A204.1 (cell line): Measurements from ENCODE around the gene RPL26.

Experiments
- FAIRE-seq: peaks from 2 replicates; lab custom pipeline; 2012; peaks lifted over from hg19 to GRCh38; lab: Jason Lieb, UNC

RPL26 gene

DNA sequence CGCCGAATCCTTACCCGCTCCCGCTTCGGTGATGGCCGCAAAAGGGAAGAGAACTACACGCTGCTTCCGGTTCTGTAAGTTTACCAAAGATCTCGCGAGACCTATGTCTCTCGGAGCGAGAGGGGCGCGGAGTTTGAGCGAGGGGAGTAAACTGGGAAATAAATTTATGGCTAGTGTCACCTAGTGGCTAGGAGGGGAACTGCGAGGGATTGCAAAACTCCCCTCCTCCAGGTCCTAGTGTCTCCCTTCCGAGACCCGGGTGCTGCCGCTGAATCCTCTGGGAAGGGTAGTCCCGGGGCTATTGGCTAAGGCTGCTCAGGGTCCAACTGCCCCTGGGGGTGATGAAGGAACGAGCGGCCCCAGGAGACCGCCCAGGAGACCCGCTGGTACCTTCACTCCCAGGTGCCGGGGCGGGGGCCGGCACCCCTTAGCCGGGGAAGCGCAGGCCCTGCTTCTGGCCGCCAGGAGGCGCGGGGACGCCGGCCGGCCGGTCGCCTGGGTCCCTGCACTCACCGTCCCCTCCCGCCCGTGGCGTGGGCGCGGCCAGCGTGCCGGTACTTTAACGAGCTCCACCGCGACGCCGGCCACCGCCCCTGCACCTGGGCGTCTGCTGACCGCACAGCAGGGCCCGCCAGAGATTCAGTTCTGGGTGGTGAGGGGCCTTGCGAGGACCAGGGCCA, at the start of gene RPL26:
TSS of gene RPL26 (minus strand) at position 51 of the 680 bp plus-strand sequence. CDS start 883 bp downstream, outside the sequence.
- FAIRE-seq = peak; percentile 93

DNA sequence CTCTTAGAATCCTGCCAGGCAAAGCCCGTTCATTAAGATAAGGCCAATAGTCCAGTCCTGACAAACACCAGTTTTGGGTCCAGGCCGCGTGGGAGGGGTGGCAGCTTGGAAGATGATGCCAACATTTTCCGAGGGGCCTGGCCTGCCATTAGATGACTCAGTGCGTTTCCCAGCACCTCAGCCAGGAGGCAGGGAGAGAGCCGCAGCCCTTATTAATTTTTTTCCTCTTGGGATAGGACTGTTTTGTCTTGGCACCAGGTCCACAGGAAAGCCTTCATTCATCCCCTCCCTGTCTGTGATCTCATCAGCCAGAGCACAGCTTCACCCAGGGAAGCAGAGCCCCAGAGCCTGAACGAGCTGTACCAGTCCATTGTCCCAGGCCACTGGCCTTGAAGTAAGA, 48.0 kb upstream of the RPL26 start:
- FAIRE-seq = no peak

DNA sequence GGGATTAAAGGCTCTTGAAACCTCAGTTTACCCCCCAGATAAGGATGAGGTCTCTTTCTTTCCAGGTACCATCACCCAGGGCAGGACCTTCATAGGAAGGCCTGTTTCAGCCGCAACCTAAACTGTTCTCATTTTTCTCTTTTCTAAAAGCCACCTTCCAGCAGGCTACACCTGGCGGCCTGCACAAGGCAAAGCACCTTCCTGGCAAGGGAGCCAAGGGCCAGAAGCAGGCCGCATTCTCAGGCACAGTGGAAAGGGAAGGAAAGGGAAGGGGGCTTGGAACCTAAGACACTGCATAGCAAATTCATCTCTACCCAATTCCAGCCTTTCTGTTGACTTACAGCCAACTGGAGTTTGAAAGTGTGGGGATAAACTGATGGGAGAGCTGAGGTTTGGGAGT, 43.8 kb upstream of the RPL26 start:
- FAIRE-seq = no peak

DNA sequence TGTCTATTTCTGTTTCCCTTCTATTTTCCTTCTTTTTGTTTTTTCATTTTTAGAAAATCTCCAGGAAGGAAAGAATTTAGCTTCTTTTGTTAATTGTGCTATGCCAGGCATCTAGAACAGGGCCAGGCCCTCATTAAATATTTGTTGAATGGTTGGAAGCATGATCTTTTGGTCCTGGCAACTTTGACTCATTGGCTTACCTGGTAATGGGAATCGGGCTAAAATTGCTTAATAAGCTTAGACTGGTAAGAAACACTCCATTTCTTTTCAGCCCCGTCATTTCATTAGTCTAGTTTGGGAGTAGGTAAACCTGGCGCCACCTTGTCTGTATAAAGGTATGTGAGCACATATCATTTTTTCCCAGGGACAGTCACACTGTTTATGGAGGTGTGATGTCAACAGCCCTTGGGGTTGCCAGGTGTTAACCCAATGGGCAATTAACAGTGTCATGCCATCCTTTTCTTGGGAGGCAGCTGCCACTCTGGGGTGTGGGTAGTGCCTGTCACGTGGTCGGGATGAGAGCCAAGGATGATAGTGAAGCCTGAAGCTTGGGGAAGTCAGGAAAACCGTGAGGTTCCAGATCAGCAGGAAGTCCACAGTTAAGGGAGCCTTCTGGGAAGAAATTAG, 43.2 kb upstream of the RPL26 start:
- no peak for FAIRE-seq

DNA sequence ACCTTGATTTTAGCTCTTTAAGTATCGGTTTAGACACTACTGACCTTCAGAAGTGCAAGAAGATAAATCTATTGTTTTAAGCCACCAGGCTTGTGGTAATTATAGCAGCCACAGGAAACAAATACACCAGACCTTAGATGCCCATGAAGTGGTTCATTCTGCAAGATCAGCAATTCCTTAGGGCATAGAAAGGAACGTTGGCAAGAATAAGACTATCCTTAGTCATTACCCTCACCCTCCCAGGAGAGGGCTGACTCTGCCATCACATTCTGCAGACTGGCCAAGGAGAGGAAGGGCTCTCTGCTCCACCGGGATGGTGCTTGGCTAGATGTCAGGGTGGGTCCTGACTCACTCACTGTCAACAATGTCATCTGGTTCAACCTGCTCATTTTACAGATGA, 38.6 kb upstream of the RPL26 start:
- FAIRE-seq = no peak

DNA sequence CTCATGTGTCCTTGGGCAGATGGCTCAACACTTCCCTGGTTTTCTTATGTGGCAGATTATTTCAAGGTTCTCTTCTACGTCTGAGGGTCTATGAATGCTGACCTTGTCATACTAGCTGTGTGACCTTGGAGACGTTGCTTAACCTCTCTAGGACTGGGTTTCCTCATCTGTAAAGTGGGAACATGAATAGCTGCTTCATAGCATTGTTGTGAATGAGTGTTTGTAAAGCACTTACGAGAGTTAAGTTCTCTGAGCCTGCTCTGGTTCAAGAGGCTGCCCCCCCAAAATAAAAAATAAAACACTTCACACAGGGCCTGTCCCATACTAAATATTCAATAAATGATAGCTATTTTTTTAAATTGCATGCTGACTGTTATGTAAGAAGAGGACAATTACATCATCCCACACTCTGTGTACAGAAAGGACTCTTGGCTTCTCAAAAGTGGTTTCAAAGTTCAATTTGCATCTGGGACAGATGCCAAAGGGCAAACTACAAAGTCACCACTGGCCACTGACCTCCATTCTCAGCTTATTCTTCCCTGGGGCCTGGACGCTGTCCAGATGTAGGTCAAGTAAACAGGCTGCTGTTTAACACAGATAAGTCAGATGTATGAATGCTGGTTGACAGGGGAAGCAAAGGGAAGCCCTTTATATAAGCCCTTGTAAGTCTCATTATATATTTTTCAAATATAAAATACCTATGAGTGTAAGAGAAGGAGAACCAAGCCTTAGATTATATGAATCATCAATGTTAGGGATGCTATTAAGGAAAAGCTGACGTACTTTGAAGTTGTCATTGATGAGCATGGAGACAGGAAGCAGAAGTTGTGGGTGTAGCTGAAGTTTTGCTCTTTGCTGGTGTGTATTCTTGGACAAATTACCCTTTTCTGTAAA, 37.3 kb upstream of the RPL26 start:
- FAIRE-seq = no peak

DNA sequence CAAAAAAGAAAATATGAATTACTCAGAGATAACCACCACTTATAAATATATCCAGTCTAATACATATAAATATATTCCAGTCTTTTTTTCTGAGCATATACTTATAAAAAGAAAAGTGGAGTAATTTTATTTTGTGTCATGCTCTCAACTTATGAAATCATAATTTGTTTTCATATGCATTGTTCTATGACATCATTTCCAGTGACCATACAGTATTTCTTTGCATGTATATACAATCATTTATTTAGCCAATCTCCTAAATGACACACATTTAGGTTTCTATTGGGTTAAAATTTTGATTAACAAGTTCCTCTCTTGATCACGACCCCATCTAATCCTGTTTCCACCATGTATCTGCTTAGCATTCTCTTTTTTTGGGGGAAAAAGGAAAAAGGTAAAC, 36.3 kb upstream of the RPL26 start:
- FAIRE-seq = peak; percentile 9

DNA sequence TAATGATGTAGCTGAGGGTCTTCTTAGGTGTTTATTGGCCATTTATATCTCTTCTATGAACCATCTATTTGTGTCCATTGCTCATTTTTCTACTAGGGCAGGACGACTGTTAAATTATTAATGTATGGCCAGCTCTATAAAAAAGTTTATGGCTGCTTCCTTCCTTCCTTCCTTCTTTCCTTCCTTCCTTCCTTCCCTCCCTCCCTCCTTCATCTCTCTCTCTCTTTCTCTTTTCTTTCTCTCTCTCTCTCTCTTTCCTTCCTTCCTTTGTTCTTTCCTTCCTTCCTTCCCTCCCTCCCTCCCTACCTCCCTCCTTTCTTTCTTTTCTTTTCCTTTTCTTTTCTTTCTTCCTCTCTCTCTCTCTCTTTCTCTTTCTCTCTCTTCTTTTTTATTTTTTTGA, 35.5 kb upstream of the RPL26 start:
- FAIRE-seq = no peak

DNA sequence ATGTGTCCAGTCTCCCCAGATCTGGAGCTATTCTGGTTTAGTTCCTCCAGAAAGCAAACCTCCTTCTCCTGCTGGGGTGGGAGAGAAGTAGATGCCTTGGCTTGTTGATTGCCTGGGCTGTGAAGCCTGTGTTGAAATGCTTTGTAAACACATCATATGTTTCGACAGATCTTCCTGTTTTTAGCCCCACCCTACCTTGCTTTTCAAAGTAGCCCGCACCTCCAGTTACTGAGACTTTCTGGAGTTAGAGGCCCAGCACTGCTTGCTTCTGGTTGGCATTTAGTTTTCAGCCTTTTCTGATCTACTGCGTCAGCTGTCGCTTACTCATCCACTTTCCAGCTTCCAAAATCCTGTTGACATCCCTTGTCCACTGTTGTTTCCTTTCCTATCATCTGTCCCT, 34.8 kb upstream of the RPL26 start:
- no peak for FAIRE-seq

DNA sequence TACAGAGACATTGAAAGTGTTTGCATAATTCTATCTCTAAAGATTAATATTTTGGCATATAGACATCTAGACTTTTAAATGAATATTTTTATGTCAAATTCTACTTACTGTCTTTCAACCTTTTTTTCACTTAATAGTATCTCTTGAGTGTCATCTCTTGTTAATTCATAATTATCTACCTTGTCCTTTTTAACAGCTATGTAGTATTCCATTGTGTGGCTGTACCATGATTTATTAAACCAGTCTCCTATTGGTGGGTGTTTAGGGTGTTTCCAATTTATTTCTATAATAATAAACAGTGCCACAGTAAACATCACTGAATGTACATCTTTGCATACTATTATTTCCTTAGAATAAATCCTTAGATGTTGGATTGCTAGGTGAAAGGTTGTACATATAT, 30.9 kb upstream of the RPL26 start:
- no peak for FAIRE-seq

DNA sequence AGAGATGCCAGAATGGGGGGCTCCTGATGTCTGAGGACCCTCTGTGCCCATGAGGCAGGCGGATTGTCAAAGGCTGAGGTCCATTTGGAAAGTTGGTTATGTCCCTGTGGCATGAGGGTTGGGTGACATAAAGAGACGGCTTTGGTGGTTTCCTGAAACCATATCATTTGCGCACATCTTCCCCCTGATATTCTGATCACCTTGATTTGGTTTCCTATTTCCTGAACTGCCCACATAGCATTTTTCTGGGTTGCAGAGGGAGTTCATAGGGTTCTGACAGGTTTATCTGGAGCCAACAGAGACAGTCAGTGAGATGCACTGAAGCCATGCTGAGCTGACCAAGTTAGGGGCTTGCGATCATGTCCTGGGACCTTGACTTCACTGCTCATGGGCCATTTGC, 30.3 kb upstream of the RPL26 start:
- no peak for FAIRE-seq

DNA sequence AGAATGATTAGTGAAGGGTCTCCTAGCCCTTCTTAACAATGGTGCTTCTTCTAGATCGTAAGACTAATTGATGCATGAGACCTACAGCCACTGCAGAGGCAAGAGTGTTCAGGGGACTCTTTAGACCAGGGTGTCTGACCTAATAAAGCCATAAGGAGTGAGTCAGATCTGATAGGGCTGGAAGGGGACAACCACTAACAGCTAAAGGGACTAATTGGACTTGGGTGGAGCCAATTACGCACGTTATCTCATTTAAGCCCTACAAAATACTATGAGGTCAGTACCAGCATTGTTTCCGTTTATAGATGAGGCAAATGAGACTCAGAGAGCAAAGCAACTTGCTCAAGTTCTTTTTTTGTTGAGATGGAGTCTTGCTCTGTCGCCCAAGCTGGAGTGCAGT, 29.1 kb upstream of the RPL26 start:
- FAIRE-seq = no peak

DNA sequence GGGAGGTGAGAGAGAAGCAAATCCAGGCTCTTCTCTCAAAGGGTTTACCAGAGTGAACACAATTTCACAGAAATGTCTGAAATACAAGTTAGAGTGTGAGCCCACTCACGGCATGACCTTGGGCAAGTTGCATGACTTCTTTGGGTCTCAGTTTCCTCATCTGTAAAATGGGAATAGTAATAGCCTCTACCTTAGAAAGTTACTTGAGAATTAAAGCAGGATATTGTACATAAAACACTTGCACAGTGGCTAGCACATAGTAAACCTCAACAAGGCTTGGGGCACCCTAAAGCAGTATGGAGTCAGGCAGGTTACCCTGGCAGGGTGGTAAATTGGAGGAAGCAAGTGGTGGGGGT, 27.9 kb upstream of the RPL26 start:
- no peak for FAIRE-seq

DNA sequence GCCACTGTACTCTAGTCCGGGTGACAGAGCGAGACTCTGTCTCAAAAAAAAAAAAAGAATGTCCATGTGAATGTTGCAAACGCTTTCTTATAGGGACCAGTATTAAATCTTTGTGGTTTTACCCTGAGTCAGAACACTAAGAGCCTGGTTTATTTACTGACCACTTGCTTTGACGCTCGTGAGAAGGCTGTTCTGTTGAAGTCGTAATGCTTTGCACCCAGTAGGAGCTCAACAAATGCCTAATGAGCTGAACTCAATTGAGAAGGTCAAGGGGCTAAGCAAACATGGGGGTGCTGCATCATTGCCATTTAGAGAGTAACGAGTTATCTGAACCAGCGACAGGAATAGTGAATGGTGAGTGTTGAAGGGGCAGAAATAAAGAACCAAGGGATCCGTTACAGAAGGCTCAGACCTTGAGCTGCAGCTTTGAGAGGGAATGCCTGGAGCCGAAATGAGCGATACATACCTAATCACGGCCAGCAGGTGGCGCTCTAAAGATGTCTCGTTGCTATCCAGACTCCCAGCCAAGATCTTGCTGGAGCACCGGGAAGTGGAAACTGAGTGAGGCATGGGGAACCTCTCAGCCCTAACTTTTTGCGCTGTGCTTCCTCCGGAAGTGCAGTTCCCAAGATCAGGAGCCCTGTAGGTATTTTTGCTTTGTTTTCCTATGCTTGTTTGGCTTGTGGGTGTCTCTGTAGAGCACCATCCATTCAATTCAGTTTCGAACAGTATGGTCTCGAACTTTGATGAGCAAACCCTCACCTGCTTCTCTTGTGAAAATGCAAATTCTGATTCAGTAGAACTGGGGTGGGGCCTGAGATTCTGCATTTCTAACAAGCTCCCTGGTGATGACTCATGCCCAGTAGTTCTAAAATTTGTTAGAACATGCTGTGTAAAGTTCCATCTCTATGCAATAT, 27.2 kb upstream of the RPL26 start:
- FAIRE-seq = peak; percentile 92

DNA sequence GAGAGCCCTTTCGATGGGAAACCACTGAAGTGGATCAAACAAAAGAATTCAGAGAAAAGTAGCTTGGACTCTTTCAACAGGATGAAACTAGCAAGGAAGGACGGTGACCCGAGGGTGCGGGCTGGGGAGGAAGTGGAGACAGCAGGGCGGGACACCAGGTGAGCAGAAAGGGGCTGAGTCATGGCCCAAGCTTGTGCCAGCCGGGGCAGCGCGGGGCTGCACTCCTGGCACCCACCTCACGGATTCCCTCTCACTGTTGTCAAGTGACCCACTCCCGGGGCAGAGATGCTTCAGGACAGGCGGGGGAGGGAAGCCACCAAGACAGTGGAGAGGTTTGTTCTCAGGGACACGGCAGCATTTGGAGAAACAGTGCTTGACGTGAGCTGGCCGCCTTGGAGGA, 25.4 kb upstream of the RPL26 start:
- no peak for FAIRE-seq

DNA sequence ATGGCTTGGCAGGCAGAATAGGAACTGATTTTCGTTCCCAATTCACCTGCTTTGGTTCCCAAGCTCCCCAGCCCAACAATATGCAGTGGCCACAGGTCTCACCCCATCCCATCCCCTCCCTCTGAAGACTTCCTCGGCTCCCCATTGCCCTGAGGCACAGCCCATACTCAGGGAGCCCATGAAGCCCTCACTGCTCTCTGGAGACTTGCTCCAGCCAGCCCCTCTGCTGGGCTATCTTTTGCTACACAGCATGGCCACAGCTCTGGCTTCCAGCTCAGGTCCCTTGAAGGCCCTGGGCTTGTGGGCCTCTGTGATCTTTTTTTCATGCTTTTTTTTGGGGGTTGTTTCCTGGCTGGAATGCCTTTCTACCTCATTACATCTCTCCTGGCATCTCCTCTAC, 23.2 kb upstream of the RPL26 start:
- no peak for FAIRE-seq

DNA sequence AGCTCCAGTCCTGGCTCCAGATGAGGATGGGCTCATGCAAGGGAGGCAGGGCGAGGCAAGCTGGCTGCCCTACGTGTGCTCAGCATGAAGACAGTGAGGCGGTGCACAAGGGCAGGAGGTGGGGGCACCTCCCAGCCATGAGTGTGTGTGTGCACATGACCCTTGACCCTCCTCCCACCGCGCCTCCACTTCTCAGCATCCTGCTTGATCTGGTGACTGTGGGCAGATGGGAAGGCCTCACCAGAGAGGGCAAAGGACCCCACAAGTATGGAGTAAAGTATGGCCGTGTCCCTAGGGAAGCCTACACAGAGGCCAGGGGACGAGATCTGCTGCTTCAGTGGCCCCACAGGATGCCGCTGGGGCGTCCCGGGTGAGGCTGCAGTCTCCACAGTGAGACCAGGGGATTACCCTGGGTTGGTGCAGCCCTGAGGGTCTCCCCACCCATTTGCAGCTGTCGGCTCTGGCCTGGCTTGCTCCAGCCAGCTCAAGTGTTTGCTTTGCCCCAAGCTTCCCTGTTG, 22.6 kb upstream of the RPL26 start:
- FAIRE-seq = no peak

DNA sequence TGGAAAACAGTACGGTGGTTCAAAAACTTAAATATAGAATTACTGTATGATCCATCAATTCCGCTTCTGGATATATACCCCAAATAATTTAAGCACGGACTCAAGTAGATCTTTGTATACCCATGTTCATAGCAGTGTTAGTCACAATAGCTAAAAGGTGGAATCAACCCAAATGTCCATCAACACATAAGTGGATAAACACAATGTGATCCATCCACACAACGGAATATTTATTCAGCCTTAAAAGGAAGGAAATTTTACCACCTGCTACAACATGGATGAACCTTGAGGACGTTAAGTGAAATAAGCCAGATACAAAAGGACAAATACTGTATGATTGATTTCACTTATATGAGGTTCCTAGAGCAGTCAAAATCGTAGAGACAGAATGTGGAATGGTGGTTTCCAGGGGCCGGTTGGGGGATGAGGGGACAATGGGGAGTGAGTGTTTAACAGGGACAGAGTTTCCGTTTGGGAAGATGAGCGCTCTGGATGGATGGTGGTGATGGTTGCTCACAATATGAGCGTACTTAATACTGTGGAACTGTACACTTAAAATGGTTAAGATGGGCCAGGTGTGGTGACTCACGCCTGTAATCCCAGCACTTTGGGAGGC, 20.0 kb upstream of the RPL26 start:
- no peak for FAIRE-seq

DNA sequence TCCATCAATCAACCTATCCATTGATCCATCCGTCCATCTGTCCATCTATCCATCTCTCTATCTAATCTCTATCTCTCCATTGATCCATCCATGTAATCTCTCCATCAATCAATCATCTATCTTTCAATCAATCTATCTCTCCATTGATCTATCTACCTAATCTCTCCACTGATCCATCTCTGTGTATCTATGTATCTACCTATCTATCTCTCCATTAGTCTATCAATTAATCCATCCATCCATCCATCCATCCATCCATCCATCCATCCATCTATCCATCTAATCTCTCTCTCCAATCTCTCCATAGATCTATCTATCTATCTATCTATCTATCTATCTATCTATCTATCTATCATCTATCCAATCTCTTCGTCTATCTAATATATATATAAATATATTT, 18.1 kb upstream of the RPL26 start:
- no peak for FAIRE-seq

DNA sequence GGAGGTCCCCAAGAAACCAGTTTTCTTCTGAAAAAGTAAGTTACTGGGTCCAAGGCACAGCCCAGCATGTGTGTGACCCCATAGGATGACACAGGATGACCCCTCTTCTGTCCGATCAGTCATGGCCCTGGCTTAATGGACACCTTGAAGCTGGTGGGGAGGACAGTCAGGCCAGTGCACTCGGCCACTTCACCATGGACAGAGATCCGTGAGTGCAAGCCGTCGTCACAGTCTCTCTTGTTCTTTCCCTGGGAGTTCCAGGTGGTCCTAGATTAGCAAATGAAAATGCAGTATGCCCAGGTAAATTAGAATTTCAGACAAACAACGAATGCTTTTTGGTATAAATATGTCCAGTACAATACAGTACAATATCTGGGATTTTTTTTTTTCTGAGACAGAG, 16.0 kb upstream of the RPL26 start:
- FAIRE-seq = no peak

DNA sequence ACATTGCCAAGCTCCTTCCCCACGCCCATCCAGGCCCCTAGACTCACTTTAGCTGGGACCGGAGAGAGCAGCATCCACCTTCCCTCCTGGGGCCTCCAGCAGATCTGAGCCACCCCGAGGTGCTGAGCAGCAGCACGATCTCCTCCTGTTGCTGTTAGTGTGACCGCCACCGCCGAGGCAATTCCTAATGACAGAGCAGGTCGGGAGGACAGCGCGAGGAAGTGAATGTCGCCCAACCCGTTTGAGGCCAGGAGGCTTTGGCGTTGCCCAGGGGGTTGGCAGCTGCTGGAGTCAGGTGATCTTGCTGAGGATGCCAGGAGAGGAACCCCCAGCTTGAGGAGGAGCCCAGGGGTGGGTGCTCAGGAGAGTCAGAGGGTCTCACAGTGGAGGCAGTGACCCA, 14.6 kb upstream of the RPL26 start, which contains the start of gene RNF222:
TSS of gene RNF222 (minus strand) at position 192 of the 400 bp plus-strand sequence. CDS start 4,366 bp downstream, outside the sequence.
- no peak for FAIRE-seq
